Effector memory CD4-positive, alpha-beta T cell (primary cell): ENCODE measurements around the gene PCYT1A.
"Not testable (repeated sequence)": the region's sequence is repeated elsewhere in the genome, so short reads cannot be mapped to it uniquely, and the experiment has no call there.

Experiments used
- DNase-seq, 3 donors: peaks; one replicate each; pipeline ENCODE4 v3.0.0-alpha.2; 2020
- H3K27ac ChIP-seq: 2 replicates; pipeline ENCODE4 v1.7.0; 2013; ENCODE audit warnings: mild to moderate bottlenecking, low read length, moderate library complexity; ENCODE audit not compliant: insufficient read depth, poor library complexity, severe bottlenecking
- H3K27me3 ChIP-seq: replicated peaks from 2 replicates; pipeline ENCODE4 v1.7.0; 2013; ENCODE audit warnings: mild to moderate bottlenecking, low read length; ENCODE audit not compliant: insufficient read depth, control insufficient read depth, poor library complexity, severe bottlenecking
- H3K36me3 ChIP-seq: 2 replicates; pipeline ENCODE4 v1.7.0; 2013; ENCODE audit warnings: mild to moderate bottlenecking, low read length, moderate library complexity; ENCODE audit not compliant: control insufficient read depth, insufficient read depth
- H3K4me1 ChIP-seq: 2 replicates; pipeline ENCODE4 v1.7.0; 2013; ENCODE audit warnings: low read length, mild to moderate bottlenecking; ENCODE audit not compliant: control insufficient read depth, insufficient read depth, poor library complexity, severe bottlenecking
- H3K4me3 ChIP-seq: 2 replicates; pipeline ENCODE4 v1.7.0; 2013; ENCODE audit warnings: low read length, low read depth, mild to moderate bottlenecking; ENCODE audit not compliant: insufficient read depth, poor library complexity, severe bottlenecking
- H3K9me3 ChIP-seq: 2 replicates; pipeline ENCODE4 v1.7.0; 2013; ENCODE audit warnings: mild to moderate bottlenecking, low read length, moderate library complexity; ENCODE audit not compliant: control insufficient read depth

The PCYT1A gene

GRCh38 chr3:196320137-196320536, 32.6 kb upstream of the PCYT1A start:
- no peak for DNase-seq
- Histone ChIP-seq H3K27me3 (no peaks in the 10 kb centered on the region), H3K9me3 (no peaks in the 10 kb centered on the region), H3K4me3 (no peak overlapping the region), H3K36me3 (no peaks in the 10 kb centered on the region), H3K27ac (no peak overlapping the region), H3K4me1 (no peaks in the 10 kb centered on the region)

- no peaks in the 10 kb centered on the region for H3K36me3 ChIP-seq
- H3K4me1 ChIP-seq = no peaks in the 10 kb centered on the region
- peak within 1 kb of the TSS; percentile 89 for H3K27ac ChIP-seq
- H3K27me3 ChIP-seq = no peaks in the 10 kb centered on the region
- DNase-seq = peak; percentile 78 to 83 (median 80)
- peak within 1 kb of the TSS; percentile 87 for H3K4me3 ChIP-seq
- H3K9me3 ChIP-seq = no peaks in the 10 kb centered on the region
These were observed 30.4 kb upstream of the PCYT1A start, which contains the start of gene DYNLT2B for GRCh38 chr3:196317687-196318467. TSS of gene DYNLT2B (minus strand) at chr3:196318240. CDS start at chr3:196318152, 88 bp downstream.

GRCh38 chr3:196316799-196317686, 29.5 kb upstream of the PCYT1A start:
- H3K27me3 ChIP-seq, H3K4me1 ChIP-seq, DNase-seq, H3K36me3 ChIP-seq, H3K9me3 ChIP-seq: not testable (repeated sequence)
- peak overlapping the region; percentile 89 for H3K27ac ChIP-seq
- peak overlapping the region; percentile 87 for H3K4me3 ChIP-seq

- Histone ChIP-seq H3K4me1 (no peaks in the 10 kb centered on the region), H3K27me3 (no peaks in the 10 kb centered on the region), H3K27ac (no peak overlapping the region), H3K9me3 (no peaks in the 10 kb centered on the region), H3K36me3 (no peaks in the 10 kb centered on the region), H3K4me3 (no peak overlapping the region)
- DNase-seq = no peak
These were observed 28.3 kb upstream of the PCYT1A start for GRCh38 chr3:196315821-196316220.

- Histone ChIP-seq H3K9me3 (no peaks in the 10 kb centered on the region), H3K4me1 (no peaks in the 10 kb centered on the region), H3K36me3 (no peaks in the 10 kb centered on the region), H3K27me3 (no peaks in the 10 kb centered on the region), H3K27ac (no peak overlapping the region), H3K4me3 (no peak overlapping the region)
- no peak for DNase-seq
These were observed 27.1 kb upstream of the PCYT1A start for GRCh38 chr3:196314597-196314996.

- H3K4me1 ChIP-seq, H3K27ac ChIP-seq, H3K4me3 ChIP-seq, H3K36me3 ChIP-seq, H3K27me3 ChIP-seq, H3K9me3 ChIP-seq, DNase-seq: not testable (repeated sequence)
These were observed 26.6 kb upstream of the PCYT1A start for GRCh38 chr3:196314086-196314485.

GRCh38 chr3:196302960-196303359, 15.4 kb upstream of the PCYT1A start:
- H3K4me3 ChIP-seq, H3K4me1 ChIP-seq, H3K36me3 ChIP-seq, DNase-seq, H3K9me3 ChIP-seq, H3K27ac ChIP-seq, H3K27me3 ChIP-seq: not testable (repeated sequence)

- H3K4me3 ChIP-seq, H3K4me1 ChIP-seq, H3K9me3 ChIP-seq, H3K27ac ChIP-seq, DNase-seq, H3K27me3 ChIP-seq, H3K36me3 ChIP-seq: not testable (repeated sequence)
These were observed 15.0 kb upstream of the PCYT1A start for GRCh38 chr3:196302551-196302950.

- no peaks in the 10 kb centered on the region for H3K27me3 ChIP-seq
- no peak for DNase-seq
- no peaks in the 10 kb centered on the region for H3K36me3 ChIP-seq
- no peak overlapping the region for H3K27ac ChIP-seq
- H3K9me3 ChIP-seq = no peaks in the 10 kb centered on the region
- H3K4me1 ChIP-seq = no peaks in the 10 kb centered on the region
- no peak overlapping the region for H3K4me3 ChIP-seq
These were observed 11.0 kb upstream of the PCYT1A start for GRCh38 chr3:196298521-196298920.
